ENCODE measurements around the gene SLFN14.

DNA sequence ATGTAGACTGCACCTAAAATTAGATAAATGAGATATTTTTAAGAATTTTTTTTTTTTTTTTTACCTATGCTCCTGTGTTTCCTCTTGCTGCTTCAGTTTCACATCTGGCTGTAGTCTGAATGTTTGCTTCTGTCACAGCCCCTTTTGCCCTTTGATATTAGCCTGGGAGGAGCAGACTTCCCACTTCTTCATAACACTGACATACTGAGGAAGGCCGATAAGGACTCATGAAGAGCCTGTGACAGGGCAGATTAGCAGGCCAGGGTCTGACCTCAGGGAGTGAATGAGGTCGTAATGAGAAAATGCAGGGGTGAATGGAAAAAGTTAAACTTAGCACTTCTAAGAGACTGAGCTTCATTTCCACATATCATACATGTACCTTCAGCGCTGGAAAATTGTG lies at the start of gene SLFN14:
- TF ChIP-seq CTCF (IDR thresholded peaks at IDR 0.05; ENCODE audit: low read length) = no peak
- TF ChIP-seq EZH2 (IDR thresholded peaks at IDR 0.05; ENCODE audit: borderline replicate concordance, low read length) = no peak

All from OCI-LY1 (cell line).